Calu3 (cell line): Measurements from ENCODE around the gene TAGLN2. TPM values are rescaled to one million over a fixed set of nuclear protein-coding genes. Genes with fewer than 3 reads are reported as not detected.
A peak's percentile ranks its signal among the peaks of the same experiment; 100 is the strongest.

Source experiments
- BruUV-seq: library from RNA; stranded (reverse); fragments of 400-500 nt; replicated peaks from 2 replicates; lab custom pipeline; 2021; lab: Mats Ljungman, UMichigan
- CTCF ChIA-PET: fragments of 300-600 bp; sonication (Branson Sonifier 250); formaldehyde crosslinking; loops from one replicate; lab custom pipeline; 2022; ENCODE audit warnings: antibody characterized with exemption; lab: Charles Lee
- DNase-seq: peaks from one replicate; pipeline ENCODE4 v3.0.0; 2022
- H3K27ac Mint-ChIP-seq: one replicate; pipeline ENCODE4 v1.8.0; 2022; ENCODE audit warnings: mixed read lengths; ENCODE audit not compliant: unreplicated experiment
- H3K27me3 Mint-ChIP-seq: one replicate; pipeline ENCODE4 v1.8.0; 2022; ENCODE audit warnings: mixed read lengths; ENCODE audit not compliant: unreplicated experiment
- H3K36me3 Mint-ChIP-seq: one replicate; pipeline ENCODE4 v1.8.0; 2022; ENCODE audit warnings: mild to moderate bottlenecking, moderate library complexity, mixed read lengths; ENCODE audit not compliant: insufficient read depth, unreplicated experiment
- H3K4me1 Mint-ChIP-seq: one replicate; pipeline ENCODE4 v1.8.0; 2022; ENCODE audit warnings: mild to moderate bottlenecking, low read depth, mixed read lengths; ENCODE audit not compliant: unreplicated experiment
- H3K4me3 Mint-ChIP-seq: one replicate; pipeline ENCODE4 v1.8.0; 2022; ENCODE audit warnings: mild to moderate bottlenecking, low read depth, moderate library complexity, mixed read lengths; ENCODE audit not compliant: unreplicated experiment
- H3K9me3 Mint-ChIP-seq: one replicate; pipeline ENCODE4 v1.8.0; 2022; ENCODE audit warnings: low read depth, mixed read lengths; ENCODE audit not compliant: unreplicated experiment
- intact Hi-C: fragments of 100-400 bp; cut with micrococcal nuclease; formaldehyde crosslinking; loops from one replicate; pipeline ENCODE4 v1.10.0; 2022; ENCODE audit not compliant: unreplicated experiment
- total RNA-seq: library from RNA; stranded (reverse); gene quantifications from 2 replicates; pipeline ENCODE4 v1.2.3, GENCODE V29; 2022
- TF ChIP-seq, protein P1 (sequence below): fragments of 200-600 bp; IDR thresholded peaks from one replicate; pipeline ENCODE4 v1.8.0; 2022; ENCODE audit warnings: antibody characterized with exemption; ENCODE audit not compliant: unreplicated experiment

Gene TAGLN2
- total RNA-seq, 1 experiment from 2014 or later: 708 TPM

DNA sequence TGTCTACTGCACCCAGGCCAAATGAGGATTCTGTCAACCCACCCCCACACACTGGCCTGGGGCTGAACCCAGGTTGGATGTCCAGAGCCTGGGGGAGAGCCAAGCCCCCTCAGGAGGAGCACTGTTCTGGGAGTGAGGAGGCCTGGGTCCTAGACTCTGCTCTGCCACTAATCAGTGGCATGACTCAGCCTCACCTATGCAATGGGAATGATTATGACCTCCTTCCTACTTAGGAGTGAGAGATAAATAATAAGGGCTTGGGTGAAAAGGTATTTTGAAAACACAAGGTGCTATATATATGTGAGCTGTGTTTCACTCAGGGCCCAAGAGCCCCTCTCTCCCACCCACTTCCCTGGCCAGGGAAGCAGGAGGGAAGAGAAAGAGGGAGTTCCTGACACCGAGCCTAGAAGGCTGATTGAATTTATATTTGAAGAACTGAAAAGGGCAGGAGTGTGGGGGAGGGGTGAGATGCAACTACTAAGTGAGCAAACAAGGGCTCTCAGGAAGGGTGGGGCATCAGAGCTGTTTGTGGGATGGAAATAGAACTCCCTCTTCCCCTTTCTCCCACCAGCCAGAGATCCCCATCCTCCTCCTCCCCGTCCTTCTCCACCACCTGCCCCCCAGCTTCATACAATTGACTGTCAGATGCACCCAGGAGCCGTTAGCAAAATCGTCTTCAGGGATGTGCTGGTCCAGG, 11.9 kb upstream of the TAGLN2 start:
- no peaks in the 10 kb centered on the region for H3K36me3 Mint-ChIP-seq
- no peak for DNase-seq
- CTCF ChIA-PET: interaction anchor here (0.7 to 5.4 kb wide), 3 partner anchors 8 to 69 kb away, joined by 3 to 55 read pairs (median 5); partner anchors contain the start of gene IGSF9
- H3K4me3 Mint-ChIP-seq: no peak overlapping the region
- H3K4me1 Mint-ChIP-seq: peaks cover 39% of the 10 kb centered on the region
- H3K27ac Mint-ChIP-seq: no peak overlapping the region
- H3K9me3 Mint-ChIP-seq: no peaks in the 10 kb centered on the region
- H3K27me3 Mint-ChIP-seq: no peaks in the 10 kb centered on the region
- TF ChIP-seq, protein P1, sequence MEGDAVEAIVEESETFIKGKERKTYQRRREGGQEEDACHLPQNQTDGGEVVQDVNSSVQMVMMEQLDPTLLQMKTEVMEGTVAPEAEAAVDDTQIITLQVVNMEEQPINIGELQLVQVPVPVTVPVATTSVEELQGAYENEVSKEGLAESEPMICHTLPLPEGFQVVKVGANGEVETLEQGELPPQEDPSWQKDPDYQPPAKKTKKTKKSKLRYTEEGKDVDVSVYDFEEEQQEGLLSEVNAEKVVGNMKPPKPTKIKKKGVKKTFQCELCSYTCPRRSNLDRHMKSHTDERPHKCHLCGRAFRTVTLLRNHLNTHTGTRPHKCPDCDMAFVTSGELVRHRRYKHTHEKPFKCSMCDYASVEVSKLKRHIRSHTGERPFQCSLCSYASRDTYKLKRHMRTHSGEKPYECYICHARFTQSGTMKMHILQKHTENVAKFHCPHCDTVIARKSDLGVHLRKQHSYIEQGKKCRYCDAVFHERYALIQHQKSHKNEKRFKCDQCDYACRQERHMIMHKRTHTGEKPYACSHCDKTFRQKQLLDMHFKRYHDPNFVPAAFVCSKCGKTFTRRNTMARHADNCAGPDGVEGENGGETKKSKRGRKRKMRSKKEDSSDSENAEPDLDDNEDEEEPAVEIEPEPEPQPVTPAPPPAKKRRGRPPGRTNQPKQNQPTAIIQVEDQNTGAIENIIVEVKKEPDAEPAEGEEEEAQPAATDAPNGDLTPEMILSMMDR: no peak
- intact Hi-C loops: loop anchor here (10.0 kb wide), 1 partner anchor 148 kb away; the partner anchor contains the start of gene KCNJ9
- BruUV-seq: no TSS peak

DNA sequence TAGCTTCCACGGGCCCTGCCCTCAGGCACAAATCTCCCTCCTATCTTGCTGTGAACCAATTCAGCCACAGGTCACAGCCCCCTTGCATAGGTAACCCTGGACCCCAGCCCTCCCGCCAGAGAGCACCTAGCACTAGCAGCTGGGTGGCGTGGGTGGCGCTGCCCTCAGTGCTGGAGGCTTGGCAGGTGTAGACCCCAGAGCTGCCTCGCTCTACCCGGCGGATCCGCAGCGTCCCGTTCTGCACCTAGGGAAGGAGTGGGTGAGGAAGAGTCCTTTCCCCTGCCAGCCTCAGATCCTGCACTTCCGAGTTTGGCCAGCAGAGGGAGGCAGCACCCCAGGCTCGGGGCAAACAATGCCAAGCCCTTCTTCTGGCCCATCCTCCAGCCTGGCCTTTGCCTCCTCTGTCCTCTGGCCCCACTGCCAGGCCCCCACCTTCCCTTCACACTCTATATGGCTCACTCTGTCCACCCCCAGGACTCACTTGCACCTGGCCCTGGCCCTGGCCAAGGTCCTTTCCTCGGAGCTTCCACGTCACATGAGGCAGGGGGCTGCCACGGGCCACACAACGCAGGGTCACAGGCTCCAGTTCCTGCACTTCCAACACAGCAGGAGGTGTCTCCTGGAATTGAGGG, 11.1 kb upstream of the TAGLN2 start:
- intact Hi-C loops: loop anchor here (1.0 to 10.0 kb wide), 2 partner anchors 70 to 148 kb away; partner anchors contain the start of gene KCNJ9
- Mint-ChIP-seq H3K27ac (no peak overlapping the region), H3K27me3 (no peaks in the 10 kb centered on the region), H3K9me3 (no peaks in the 10 kb centered on the region), H3K4me3 (no peak overlapping the region), H3K4me1 (peaks cover 39% of the 10 kb centered on the region), H3K36me3 (no peaks in the 10 kb centered on the region)
- DNase-seq: peak; percentile 93
- no TSS peak for BruUV-seq
- TF ChIP-seq, protein P1: peak; percentile 100
- CTCF ChIA-PET: interaction anchor here (0.7 to 5.4 kb wide), 2 partner anchors 70 to 138 kb away, joined by 3 to 55 read pairs; no protein-coding TSS in a partner anchor

DNA sequence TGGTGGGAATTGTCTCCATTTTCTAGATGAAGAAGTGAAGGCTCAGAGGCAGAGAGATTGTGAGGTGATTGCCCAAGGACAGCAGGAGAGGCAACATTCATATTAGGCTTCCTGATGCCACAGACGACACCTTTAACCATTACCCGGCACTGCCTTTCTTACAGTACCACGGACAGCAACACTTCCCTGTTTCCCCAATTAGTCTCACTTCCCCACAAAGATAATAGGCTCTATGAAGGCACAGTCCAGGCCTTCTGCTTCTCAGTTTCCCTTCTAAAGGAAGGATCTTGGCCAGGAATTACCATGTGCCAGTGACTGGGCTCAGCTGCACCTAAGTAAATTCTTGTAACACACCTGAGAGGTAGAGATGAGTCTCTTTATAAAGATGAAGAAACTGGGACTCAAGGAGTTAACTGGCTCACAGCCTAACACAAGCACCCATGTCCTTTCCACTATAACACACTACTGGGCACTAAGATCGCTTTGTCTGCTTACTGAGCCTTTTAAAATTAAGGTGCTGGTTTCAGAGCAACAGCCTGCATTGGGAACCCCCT, 10.5 kb upstream of the TAGLN2 start:
- CTCF ChIA-PET: interaction anchor here (0.7 to 4.8 kb wide), 2 partner anchors 72 to 137 kb away, joined by 3 to 20 read pairs; no protein-coding TSS in a partner anchor
- no peak overlapping the region for H3K4me3 Mint-ChIP-seq
- no peak for DNase-seq
- no peaks in the 10 kb centered on the region for H3K27me3 Mint-ChIP-seq
- TF ChIP-seq, protein P1: no peak
- H3K27ac Mint-ChIP-seq: no peak overlapping the region
- H3K36me3 Mint-ChIP-seq: peaks cover 3% of the 10 kb centered on the region
- peaks cover 39% of the 10 kb centered on the region for H3K4me1 Mint-ChIP-seq
- H3K9me3 Mint-ChIP-seq: no peaks in the 10 kb centered on the region
- no TSS peak for BruUV-seq
- intact Hi-C loops: loop anchor here (1.0 to 10.0 kb wide), 2 partner anchors 71 to 149 kb away; partner anchors contain the start of gene KCNJ9

DNA sequence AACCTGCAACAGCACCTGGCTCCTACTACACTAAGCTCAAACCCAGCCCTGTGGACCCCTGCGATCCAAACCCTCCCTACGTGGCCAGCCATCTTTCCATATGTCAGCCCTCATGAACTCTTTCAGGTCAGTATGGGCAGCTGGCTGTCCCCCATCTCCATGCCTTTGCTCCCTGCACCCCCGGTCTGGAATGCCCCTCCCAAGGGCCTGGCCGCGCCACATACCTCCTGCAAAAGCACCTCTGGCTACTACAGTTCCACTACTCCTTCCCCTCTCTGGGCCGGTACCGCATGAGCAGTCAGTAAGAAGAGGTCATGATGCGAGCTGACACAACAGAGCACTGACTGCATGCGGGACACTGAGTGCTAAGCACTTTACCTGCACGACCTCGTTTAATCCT, 10.0 kb upstream of the TAGLN2 start:
- Mint-ChIP-seq H3K27ac (no peak overlapping the region), H3K4me1 (peaks cover 39% of the 10 kb centered on the region), H3K9me3 (no peaks in the 10 kb centered on the region), H3K4me3 (no peak overlapping the region), H3K27me3 (no peaks in the 10 kb centered on the region), H3K36me3 (peaks cover 6% of the 10 kb centered on the region)
- CTCF ChIA-PET: interaction anchor here (0.7 to 4.8 kb wide), 2 partner anchors 73 to 137 kb away, joined by 3 to 20 read pairs; no protein-coding TSS in a partner anchor
- TF ChIP-seq, protein P1: no peak
- intact Hi-C loops: loop anchor here (10.0 kb wide), 1 partner anchor 149 kb away; the partner anchor contains the start of gene KCNJ9
- no peak for DNase-seq
- BruUV-seq: no TSS peak
